ENCODE measurements around the gene KCNG2. TPM values are rescaled to one million over a fixed set of nuclear protein-coding genes. Genes with fewer than 3 reads are reported as not detected.

Gene KCNG2
- total and polyA plus RNA-seq, 2 experiments from 2014 or later = 0.13 to 0.52 TPM

GRCh38 chr18:79866889-79867574, 69.3 kb downstream of the KCNG2 start:
- Histone ChIP-seq H3K27me3 (ENCODE audit: insufficient read depth) (no peaks in the 10 kb centered on the region), H2AFZ (no peak overlapping the region), H3K27ac (ENCODE audit: low read depth) (no peak overlapping the region), H3K9me2 (ENCODE audit: insufficient read depth) (no peaks in the 10 kb centered on the region), H3K79me2 (replicated peaks; ENCODE audit: insufficient read depth) (no peaks in the 10 kb centered on the region), H3K4me2 (no peak overlapping the region), H3K4me1 (ENCODE audit: insufficient read depth) (no peaks in the 10 kb centered on the region), H3F3A (replicated peaks; ENCODE audit: low read depth) (no peaks in the 10 kb centered on the region), H4K20me1 (replicated peaks; ENCODE audit: insufficient read depth) (no peaks in the 10 kb centered on the region), H3K4me3 (no peak overlapping the region), H3K36me3 (ENCODE audit: insufficient read depth) (no peaks in the 10 kb centered on the region)
- Mint-ChIP-seq H3K27ac (no peak overlapping the region), H3K9me3 (no peaks in the 10 kb centered on the region), H3K36me3 (ENCODE audit: low read depth) (no peaks in the 10 kb centered on the region), H3K4me3 (no peak overlapping the region), H3K4me1 (no peaks in the 10 kb centered on the region), H3K27me3 (ENCODE audit: insufficient read depth, low read depth, poor library complexity) (peaks cover 5% of the 10 kb centered on the region)
- DNase-seq (ENCODE audit: low spot score) = no peak
- no peak for TF ChIP-seq ZNF114 (CRISPR knock-in tag; IDR thresholded peaks at IDR 0.05)
- TF ChIP-seq CTCF (conservative IDR thresholded peaks at IDR 0.05; ENCODE audit: low read depth in 2 of 2) = no peak
- no peak for TF ChIP-seq JUNB (IDR thresholded peaks at IDR 0.05; ENCODE audit: unreplicated experiment)
- no peak for TF ChIP-seq EZH2 (IDR thresholded peaks at IDR 0.05; ENCODE audit: low read depth, unreplicated experiment)
- no peak for TF ChIP-seq ZNF331 (CRISPR knock-in tag; IDR thresholded peaks at IDR 0.05; ENCODE audit: low read depth)
- no peak for TF ChIP-seq POLR2AphosphoS5 (IDR thresholded peaks at IDR 0.05; ENCODE audit: low read depth)
- TF ChIP-seq CREB1 (CRISPR knock-in tag; IDR thresholded peaks at IDR 0.05; ENCODE audit: low read depth) = no peak
- no peak for TF ChIP-seq NANOG (IDR thresholded peaks at IDR 0.05; ENCODE audit: borderline replicate concordance)
- no peak for TF ChIP-seq STAT1 (IDR thresholded peaks at IDR 0.05; ENCODE audit: unreplicated experiment)
- ATAC-seq = no peak

DNA sequence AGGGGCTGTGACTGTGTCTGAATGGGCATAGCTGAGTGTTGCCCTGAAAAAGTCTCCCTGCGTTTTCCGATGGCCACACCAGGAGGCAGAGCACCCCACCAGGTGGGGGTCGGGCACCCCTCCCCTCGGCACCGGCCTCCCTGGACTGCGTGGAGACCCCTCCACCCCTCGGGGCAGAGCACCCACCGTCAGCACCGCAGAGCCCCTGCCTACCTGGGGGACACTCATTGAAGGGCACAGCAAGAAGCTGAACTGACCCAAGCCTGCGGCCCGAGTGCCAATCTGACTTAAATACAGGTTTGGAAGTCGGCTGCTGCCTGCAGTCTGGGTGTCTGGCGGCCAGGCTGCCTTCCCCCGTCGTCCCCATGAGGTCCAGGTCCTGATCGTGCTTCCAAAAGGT, 69.9 kb downstream of the KCNG2 start:
- H3K79me2 ChIP-seq (replicated peaks; ENCODE audit: insufficient read depth) = no peaks in the 10 kb centered on the region
- H3K9me3 Mint-ChIP-seq = no peaks in the 10 kb centered on the region
- H3K9me2 ChIP-seq (ENCODE audit: insufficient read depth) = no peaks in the 10 kb centered on the region
- H3K27me3 Mint-ChIP-seq (ENCODE audit: insufficient read depth, low read depth, poor library complexity) = peaks cover 8% of the 10 kb centered on the region
- H3K27ac Mint-ChIP-seq = no peak overlapping the region; the same call in 1 of the 2 replicates
- H3K27me3 ChIP-seq (ENCODE audit: insufficient read depth) = no peaks in the 10 kb centered on the region
- H3K4me1 ChIP-seq (ENCODE audit: insufficient read depth) = no peaks in the 10 kb centered on the region
- ATAC-seq = no peak
- no peaks in the 10 kb centered on the region for H3K36me3 Mint-ChIP-seq (ENCODE audit: low read depth)
- no peaks in the 10 kb centered on the region for H3K36me3 ChIP-seq (ENCODE audit: insufficient read depth)
- DNase-seq (ENCODE audit: low spot score) = no peak
- H3K4me2 ChIP-seq = no peak overlapping the region
- H3K27ac ChIP-seq (ENCODE audit: low read depth) = no peak overlapping the region
- H3K4me1 Mint-ChIP-seq = peaks cover 2% of the 10 kb centered on the region; the same call in 2 of the 3 replicates
- H3K4me3 ChIP-seq = no peak overlapping the region
- H3K4me3 Mint-ChIP-seq = no peak overlapping the region
- no peaks in the 10 kb centered on the region for H3F3A ChIP-seq (replicated peaks; ENCODE audit: low read depth)
- no peaks in the 10 kb centered on the region for H4K20me1 ChIP-seq (replicated peaks; ENCODE audit: insufficient read depth)
- TF ChIP-seq CREB1 (CRISPR knock-in tag; IDR thresholded peaks at IDR 0.05; ENCODE audit: low read depth) (no peak), POLR2AphosphoS5 (IDR thresholded peaks at IDR 0.05; ENCODE audit: low read depth) (no peak), ZNF331 (CRISPR knock-in tag; IDR thresholded peaks at IDR 0.05; ENCODE audit: low read depth) (no peak), JUNB (IDR thresholded peaks at IDR 0.05; ENCODE audit: unreplicated experiment) (no peak), EZH2 (IDR thresholded peaks at IDR 0.05; ENCODE audit: low read depth, unreplicated experiment) (no peak), NANOG (IDR thresholded peaks at IDR 0.05; ENCODE audit: borderline replicate concordance) (no peak), EZH2phosphoT487 (IDR thresholded peaks at IDR 0.05; ENCODE audit: unreplicated experiment) (no peak), ZNF462 (CRISPR knock-in tag; IDR thresholded peaks at IDR 0.05) (no peak), ZNF114 (CRISPR knock-in tag; IDR thresholded peaks at IDR 0.05) (no peak)
- TF ChIP-seq, protein P1, sequence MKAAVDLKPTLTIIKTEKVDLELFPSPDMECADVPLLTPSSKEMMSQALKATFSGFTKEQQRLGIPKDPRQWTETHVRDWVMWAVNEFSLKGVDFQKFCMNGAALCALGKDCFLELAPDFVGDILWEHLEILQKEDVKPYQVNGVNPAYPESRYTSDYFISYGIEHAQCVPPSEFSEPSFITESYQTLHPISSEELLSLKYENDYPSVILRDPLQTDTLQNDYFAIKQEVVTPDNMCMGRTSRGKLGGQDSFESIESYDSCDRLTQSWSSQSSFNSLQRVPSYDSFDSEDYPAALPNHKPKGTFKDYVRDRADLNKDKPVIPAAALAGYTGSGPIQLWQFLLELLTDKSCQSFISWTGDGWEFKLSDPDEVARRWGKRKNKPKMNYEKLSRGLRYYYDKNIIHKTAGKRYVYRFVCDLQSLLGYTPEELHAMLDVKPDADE (IDR thresholded peaks at IDR 0.05) = no peak
- H2AFZ ChIP-seq = no peak overlapping the region

Measured in GM23338 (cell line).